NCI-H82 treated with DMSO at 0.1 percent for 48 hours (cell line): ENCODE data around the gene SLC30A3.
A peak's percentile ranks its signal among the peaks of the same experiment; 100 is the strongest.
"Not testable (repeated sequence)": the region's sequence is repeated elsewhere in the genome, so short reads cannot be mapped to it uniquely, and the experiment has no call there.

Experiments
- DNase-seq: peaks from one replicate; lab custom pipeline; 2025; ENCODE audit not compliant: unreplicated experiment; lab: John Stamatoyannopoulos, UW

Gene SLC30A3

DNA sequence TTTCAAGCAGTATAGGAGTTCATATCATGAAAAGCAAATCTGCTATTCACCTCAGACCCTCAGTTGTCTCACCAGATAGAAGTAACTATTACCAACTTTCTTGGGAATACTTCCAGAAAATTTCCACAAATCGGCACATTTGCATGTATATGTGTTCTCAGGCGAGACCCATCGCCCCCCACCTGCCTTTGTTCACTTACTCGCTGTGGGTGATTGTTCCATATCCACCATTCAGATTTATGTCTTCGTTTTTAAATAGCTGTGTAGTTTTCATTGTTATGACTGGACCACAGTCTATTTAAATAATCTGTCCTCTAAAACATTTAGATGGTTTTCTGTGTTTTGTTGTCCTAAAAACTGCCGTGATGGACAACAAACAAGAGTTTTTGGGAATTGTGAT is 22.6 kb upstream of the SLC30A3 start:
- no peak for DNase-seq

DNA sequence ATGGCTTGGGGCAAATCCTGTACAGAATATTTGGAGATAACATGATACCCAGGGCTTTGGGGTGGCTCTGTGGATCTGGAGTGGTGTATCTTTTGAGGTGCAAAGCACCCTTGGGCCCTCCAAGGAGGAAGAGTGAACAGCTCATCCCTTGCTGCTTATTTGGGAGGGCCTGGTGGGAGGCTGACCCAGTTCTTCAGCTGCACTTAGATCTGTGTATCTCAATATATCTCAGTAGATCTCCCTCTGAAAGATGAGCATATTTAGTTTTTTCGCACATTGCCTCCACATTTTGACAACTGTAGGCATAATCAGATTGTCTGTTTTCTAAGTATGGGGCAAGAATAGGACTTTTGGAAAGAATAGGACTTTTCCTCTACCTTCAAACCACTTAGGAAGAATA is 22.1 kb upstream of the SLC30A3 start:
- no peak for DNase-seq

DNA sequence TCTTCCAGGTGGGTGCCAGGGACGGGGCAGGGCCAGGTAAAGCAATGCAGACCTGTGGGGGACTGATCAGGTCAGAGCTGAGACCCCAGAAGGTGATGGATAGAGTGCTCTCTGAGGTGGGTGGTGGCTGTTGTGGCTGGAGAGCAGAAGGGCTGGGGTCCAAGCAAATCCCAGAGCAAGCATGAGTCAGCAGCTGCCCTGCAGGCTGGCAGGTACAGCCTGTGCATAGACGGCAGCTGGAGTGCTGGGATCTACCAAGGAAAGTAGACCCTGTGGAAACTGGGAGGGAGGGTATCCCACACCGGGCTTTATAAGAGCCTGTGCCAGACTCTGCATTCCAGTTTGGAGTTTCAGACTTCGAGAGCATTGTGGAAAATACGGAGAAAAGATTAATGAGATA is 20.0 kb upstream of the SLC30A3 start:
- no peak for DNase-seq

DNA sequence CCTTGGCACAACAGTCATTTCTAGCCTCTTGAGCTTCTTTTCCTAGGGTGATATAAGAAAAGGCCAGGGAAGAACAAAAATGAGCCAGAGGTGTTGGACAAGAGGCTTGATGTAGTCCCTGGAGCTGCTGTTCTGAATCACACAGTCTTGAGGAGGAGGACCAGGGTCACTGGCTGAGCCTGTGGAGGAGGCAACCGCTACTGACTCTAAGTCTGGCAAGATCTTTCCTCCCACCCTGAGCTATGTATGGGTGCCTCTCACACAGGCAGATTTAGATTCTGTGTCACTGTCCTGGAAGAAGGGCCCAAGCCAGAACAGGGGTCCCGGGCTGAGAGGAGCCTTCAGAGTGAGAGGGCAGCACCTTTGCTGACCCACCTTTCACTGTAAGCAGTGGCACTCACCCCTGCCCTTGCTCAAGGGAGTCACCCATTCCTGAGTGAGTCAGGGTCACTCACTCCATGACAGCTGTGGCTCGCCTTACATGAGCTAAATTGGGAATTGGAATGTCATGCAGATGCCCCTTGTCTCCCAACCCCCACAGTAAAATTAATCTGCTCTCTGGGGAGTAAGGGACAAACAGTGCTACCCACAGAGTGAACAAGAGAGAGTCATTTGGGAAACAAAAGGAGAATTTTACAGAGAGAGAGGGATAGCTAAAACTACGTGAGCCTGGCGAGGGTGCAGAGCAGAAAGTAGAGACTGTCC is 19.2 kb upstream of the SLC30A3 start, which contains the start of gene TRIM54:
TRIM54 (plus strand) TSS at position 575 of the 705 bp plus-strand sequence. CDS start 303 bp downstream, outside the sequence.
- DNase-seq, result peak; percentile 33

DNA sequence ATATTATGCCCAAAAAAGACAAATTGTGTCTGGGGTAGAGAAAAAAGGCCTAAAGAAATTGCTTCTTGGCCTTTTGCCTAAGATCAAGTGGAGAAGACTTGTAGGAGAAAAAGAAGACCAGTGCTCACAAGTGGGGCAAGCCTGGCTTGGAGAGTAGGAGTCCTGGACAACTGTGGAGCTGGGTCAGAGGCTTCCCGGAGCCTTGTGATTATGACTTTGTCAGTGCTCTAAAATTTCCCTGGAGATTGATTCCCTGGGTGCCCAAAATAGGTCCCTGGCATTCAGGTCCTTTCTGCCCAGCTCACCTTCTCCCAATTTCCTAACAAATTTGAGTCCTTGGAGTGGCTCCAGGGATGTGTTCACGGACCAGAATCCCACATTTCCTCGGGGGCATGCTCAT is 18.6 kb upstream of the SLC30A3 start:
- DNase-seq, result no peak

DNA sequence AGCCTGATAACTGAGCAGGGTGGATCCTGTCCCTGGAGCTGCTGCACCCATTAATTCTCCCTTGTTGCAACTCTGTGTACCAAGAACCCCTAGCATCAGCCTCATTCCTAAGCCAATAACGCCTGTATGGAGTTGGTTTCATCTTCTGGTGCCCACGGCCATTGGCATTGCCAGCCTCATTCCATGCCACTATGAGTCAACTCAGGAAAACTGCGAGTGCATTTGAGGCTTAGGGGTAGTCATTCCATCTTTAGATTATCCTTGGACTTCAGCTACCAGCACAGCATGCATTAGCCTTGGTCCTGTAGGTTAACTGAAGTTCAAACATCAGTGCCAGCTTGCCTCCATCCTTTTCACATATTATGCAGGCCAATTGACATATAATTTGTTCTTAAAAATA is 18.0 kb upstream of the SLC30A3 start:
- no peak for DNase-seq

DNA sequence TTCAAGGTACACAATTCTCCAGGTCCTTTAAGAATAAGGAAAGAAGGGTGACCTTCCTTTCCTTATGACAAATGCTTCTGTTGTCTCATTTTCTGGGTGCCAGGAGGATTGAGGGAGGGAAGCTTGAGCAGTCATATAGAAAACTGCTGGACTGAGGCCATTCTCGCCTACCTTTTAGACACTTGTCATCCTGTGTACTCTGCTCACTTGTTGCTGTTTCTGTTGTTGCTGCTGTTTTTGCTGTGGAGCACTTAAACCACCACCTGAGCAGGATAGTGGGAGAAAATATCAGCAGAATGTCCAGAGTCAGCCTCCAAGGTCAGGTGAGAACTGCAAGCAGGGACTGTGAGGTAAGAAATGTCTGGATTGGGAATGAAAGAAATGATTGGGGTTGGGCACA is 15.2 kb upstream of the SLC30A3 start:
- DNase-seq, result no peak

DNA sequence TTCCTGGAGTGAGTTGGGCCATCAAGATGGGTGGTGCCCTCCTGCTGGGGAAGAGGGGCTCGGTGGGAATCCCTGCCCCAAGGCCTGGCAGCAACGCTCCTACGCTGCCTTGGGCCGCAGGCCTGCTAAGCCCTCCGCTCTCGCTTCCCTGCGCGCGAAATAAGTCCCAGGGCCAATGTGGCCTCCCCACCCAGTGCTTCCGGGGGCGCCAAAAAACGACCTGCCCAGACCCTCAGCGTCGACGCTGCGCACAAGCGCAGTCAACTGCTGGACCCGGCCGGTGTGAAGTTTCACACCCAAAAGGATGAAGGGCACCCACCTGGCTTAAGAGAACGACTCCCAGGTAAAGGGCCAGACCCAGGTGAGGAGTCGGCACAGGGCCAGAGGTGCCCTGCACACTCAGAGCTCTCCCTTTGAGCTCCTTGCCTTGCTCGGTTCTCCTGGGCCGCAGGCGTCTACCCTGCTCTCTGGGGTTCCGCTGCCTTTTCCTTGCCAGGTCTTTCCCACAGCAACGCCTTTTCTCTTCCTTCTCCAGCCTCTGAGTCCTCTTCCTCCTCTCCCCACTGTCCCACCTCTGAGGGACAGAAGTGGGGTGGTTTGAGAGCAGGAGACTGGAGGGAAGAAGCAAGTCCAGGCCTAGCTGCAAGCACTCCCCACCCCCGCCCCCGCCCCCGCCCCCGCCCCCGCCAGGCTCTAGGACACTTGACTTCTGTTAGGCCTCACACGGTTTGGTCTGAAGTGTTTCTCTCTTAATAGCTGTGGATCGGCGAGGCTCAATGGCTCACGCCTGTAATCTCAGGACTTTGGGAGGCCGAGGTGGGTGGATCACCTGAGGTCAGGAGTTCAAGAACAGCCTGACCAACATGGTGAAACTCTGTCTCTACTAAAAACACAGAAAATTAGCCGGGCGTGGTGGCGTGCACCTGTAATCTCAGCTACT is 12.6 kb upstream of the SLC30A3 start, which contains the start of gene DNAJC5G:
DNAJC5G (plus strand) TSS at position 223 of the 940 bp plus-strand sequence. CDS start 1,296 bp downstream, outside the sequence.
- no peak for DNase-seq

DNA sequence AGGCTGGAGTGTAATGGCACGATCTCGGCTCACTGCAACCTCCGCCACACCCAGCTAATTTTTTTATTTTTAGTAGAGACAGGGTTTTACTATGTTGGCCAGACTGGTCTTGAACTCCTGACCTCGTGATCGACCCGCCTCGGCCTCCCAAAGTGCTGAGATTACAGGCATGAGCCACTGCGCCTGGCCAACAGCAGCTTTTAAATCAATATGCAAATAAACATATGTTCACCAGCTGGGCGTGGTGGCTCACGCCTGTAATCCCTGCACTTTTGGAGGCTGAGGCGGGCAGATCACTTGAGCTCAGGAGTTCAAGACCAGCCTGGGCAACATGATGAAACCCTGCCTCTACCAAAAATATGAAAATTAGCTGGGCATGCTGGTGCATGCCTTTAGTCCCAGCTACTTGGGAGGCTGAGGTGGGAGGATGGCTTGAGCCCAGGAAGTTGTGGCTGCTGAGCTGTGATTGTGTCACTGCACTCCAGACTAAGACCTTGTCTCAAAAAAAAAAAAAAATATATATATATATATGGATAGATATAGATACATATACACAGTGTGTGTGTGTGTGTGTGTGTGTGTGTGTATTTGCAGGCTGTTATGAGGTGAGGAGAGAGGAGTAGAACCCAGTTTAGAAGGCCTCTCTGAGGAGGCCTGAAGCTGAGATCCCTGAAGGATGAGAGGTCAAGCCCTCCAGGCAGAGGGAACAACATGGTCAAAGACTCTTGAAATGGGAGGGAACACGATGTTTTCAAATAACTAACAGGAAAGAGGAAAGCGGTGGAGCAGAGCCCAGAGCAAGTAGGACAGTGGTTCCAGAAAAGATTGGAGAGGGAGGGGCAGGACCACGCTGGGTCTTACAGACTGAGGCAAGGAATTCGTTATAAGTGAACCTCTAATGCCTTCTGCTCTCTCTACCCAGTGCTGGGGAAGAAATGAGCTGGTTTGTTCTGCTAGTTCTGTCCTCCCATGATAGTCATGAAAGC is 10.0 kb upstream of the SLC30A3 start:
- DNase-seq, result not testable (repeated sequence)

DNA sequence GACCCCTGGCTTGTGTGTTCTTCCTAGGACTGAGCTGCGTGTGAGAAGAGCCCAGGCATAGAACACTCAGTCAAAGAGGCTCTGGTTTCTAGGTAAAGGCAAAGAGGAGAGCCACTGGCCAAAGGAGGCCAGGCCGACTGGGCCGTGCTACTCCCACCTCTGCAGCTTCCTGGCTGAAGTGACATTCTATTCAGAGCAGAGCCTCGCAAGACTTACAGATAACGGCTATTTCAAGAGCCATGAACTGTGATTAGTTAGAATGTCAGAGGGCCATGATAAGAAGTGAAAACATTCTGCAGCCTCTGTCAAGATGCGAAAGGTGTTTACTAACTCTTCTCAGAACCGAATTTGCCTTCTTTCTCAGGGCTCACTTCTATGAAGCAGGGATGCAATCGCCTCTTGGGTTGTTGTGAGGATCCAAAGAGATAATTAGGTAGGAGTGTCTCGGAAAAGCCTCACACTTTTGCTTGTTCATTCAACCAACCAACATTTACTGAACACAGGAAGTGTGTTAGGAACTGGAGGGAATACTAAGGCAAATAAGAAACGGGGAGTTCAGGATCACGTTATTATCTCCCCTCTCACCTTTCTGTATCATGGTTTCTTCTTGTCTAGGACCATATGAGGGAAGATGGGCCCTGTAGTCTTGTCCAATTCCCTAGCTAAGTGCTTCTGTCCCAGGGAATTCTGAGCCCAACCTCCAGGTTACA is 8.9 kb upstream of the SLC30A3 start:
- no peak for DNase-seq

DNA sequence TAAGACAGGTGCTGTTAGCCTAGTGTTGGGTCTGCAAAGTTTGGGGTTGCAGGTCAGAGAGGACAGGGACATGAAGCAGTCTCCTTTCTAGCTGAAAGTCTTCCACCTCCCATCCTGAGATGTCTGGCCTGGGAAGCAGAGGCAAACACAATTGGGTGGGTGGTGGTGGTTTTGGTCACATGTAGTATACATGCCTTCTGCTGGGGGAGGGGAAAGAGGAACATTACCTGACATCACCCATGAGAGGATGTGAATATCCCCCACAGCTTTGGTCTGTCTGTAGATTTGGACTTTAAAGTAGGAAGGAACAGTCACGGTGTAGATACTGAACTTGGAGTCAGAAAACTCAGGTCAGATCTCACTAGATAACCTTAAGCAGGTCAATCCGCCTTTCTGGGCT is 7.8 kb upstream of the SLC30A3 start:
- DNase-seq, result no peak

DNA sequence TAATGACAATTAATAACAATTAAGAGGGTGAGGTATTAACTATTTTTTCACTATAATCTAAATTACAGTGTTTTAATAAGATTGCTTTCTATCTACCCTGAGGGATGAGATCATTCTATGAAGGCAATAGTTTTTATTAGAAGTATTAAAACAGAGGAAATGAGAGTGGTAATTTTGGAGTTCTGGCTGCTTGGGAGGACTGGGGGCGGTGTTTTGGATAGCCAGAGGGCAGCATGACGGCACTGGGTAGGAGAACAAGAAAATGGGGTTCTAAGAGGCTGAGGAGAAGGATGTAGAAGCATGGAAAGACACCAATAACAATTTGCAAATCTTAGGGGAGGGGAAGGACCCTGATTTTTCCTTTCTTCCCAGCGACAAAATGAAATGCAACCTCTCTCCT is 7.3 kb upstream of the SLC30A3 start:
- DNase-seq, result no peak

DNA sequence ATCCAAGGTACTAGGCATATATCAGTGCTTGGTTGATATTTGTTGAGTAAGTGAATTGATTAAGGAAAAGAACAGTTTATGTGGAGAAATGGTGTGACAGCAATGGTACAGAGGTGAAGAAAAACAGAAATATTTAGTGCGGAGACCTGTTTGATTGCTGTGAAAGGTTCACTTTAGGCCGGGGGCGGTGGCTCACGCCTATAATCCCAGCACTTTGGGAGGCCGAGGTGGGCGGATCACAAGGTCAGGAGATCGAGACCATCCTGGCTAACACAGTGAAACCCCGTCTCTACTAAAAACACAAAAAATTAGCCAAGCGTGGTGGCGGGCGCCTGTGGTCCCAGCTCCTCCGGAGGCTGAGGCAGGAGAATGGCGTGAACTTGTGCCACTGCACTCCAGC is 5.4 kb upstream of the SLC30A3 start:
- DNase-seq, result not testable (repeated sequence)

DNA sequence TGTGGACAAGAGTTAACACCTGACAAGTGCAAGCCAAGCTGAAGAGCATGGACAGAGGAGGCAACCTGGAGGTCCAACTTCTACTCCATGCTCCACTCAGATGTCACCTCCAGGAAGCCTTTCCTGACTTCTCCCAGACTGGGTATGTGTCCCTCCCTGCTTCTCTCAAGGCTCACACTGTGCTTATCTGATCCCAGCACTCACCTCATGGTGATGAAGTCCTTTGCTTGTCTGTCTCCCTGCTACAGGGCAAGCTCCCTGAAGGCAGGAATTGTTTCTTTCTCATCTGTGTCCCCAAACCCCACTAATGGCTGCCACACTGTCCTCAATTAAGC is 2.7 kb upstream of the SLC30A3 start:
- DNase-seq, result no peak

DNA sequence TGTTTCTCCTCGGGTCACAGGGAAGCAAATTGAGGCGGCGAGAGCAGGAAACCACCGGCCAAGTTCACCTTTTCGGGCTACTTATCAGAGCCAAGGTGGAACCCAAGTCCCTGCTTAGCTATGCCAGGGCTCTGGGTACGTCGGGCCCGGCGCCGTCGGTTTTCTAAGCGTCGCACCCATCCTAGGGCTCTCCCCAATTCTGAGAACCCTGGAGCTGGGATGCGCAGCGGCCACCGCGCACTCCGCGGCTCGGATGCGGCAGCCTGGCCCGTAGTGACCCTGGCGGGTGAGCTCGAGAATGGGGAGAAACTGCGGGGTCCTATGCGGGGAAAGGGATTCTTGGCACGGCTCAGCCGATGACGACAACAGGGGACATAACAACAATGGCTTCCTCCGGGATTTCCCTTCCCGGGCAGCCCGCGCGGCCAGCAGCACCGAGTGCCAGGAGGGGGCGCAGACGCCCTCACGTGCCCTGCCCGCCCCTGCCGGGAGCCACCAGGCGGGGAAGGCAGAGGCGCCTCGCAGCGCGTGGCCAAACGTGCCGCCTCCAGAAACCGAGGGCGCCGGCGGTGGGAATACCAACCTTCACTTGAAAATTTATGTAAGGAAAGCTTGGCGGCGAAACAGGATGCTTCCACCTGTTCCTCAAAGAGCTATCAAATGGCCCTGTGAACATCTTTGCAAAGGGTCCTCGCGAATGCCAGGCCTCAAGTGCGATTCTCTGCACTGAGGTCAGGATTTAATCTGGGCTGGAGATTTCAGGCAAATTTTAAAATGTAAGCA is 2.1 kb upstream of the SLC30A3 start:
- DNase-seq, result peak; percentile 29

DNA sequence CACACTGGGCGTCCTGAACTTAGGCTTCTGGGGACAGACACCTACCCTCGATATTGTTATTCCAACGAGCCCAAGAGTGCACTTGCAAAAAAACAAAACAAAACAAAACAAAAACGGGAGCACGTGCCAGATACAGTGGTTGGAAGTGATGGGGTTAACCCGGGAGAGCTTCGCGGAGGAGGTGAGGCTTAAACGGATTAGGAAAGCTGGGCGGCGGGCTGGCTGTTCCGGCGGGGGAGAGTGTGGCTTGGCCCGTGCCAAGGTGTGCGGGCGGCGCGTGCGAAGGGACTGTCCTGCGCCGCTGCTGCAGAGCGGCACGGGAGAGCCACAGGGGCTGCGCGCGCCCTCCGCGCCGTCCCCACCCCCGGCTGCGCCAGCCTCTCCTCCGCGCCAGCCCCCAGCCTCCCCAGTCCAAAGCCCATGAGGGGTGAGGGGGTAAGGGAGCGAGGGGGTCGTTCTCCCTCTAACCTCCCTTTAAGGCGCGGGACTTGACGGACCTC is 1.5 kb upstream of the SLC30A3 start:
- DNase-seq, result no peak

DNA sequence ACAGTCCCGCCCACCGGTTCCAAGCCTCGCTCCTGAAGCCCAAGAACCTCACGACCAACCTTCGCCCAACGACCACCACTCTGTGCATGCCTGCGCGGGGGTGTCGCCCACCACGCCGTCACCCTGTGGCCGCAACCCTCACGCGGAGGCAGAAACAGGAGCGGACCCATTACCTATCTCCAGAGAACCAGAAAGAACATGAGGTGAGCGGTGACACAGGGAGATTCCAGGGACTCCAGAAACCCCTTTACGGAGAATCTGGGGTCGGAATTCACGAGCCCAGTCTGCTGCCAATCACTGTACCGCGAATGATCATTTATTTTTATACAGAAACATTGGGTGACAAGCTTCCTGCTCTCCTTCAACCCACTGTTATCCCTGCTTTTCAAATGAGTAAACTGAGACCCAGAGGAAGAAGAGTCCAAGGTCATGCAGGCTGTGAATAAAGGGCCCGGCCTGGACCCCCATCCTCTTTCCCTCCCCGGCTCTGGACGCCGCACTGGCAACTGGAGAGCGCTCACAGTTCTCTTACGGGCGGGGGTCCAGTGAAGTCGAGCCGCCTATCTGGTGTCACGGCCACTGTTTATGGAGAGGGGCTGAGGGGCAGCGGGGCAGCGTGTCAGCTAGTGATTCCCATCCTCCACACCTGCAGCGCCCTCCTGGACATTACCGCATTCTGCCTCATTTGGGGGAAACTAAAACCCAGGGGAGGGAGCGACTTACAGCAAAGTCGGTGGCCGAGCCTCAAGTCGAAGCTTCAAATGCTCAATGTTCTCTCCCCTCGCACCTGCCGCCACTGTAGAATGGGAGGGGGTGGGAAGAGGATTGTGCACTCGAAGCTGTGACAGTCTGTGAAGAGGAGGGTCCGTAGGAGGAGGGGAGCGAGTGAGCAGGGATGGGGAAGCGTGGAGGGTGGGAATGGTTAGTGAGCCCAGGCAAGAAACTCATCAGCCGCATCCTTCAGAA is 723 bp upstream of the SLC30A3 start:
- no peak for DNase-seq

DNA sequence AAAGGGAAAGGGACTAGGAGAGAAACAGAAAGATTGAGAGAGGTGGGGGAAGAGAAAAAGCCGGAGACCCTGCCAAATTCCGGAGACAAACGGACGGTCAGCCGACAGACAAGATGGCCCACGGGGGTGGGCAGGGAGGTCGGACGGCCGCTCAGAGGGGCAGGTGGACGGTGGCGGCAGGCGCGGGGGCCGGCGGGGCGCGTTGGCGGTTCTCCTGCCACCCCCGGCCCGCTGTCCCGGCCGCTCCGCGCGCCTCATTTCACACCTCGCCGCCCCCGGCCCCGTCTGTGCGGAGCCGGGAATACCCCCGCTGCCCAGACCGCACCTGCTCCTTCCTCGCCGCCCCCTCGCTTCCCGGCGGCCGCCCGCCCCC is 935 bp downstream of the SLC30A3 start:
- no peak for DNase-seq
